Neural cell (in vitro differentiated cells): ENCODE measurements around the gene GOLPH3L. TPM values are rescaled to one million over a fixed set of nuclear protein-coding genes. Genes with fewer than 3 reads are reported as not detected.

ENCODE experiments used
- H2AFZ ChIP-seq: fragments of 200-600, 300-800 bp; sonication (generic), shearing (Covaris generic); 2 replicates; pipeline ENCODE4 v1.6.0; 2014; ENCODE audit warnings: low read depth, mild to moderate bottlenecking, antibody characterized with exemption, low read length, moderate library complexity
- H3F3A ChIP-seq: fragments of 200-600 bp; shearing (Covaris generic); 2 replicates; pipeline ENCODE4 v1.6.1; 2016; ENCODE audit warnings: mild to moderate bottlenecking, moderate library complexity, mixed read lengths, antibody characterized with exemption, low read length; ENCODE audit not compliant: insufficient read depth, poor library complexity, severe bottlenecking
- H3K27ac ChIP-seq: fragments of 200-600, 300-800 bp; sonication (generic), shearing (Covaris generic); 2 replicates; pipeline ENCODE4 v1.5.1; 2014; ENCODE audit warnings: mild to moderate bottlenecking, low read length, moderate library complexity
- H3K27me3 ChIP-seq: fragments of 300-800, 200-600 bp; sonication (generic), shearing (Covaris generic); 2 replicates; pipeline ENCODE4 v1.6.0; 2014; ENCODE audit warnings: mild to moderate bottlenecking, low read depth, low read length, moderate library complexity; ENCODE audit not compliant: insufficient read depth
- H3K36me3 ChIP-seq: fragments of 300-800, 200-600 bp; sonication (generic), shearing (Covaris generic); 2 replicates; pipeline ENCODE4 v1.5.1; 2014; ENCODE audit warnings: mild to moderate bottlenecking, antibody characterized with exemption, low read length, moderate library complexity; ENCODE audit not compliant: insufficient read depth
- H3K4me2 ChIP-seq: fragments of 300-800, 200-600 bp; sonication (generic), shearing (Covaris generic); 2 replicates; pipeline ENCODE4 v1.6.0; 2014; ENCODE audit warnings: mild to moderate bottlenecking, low read length
- H3K4me3 ChIP-seq: fragments of 300-800, 200-600 bp; sonication (generic), shearing (Covaris generic); 2 replicates; pipeline ENCODE4 v1.5.1; 2014; ENCODE audit warnings: mild to moderate bottlenecking, low read length, moderate library complexity
- H3K79me2 ChIP-seq: fragments of 200-600 bp; shearing (Covaris generic); replicated peaks from 2 replicates; pipeline ENCODE4 v1.6.0; 2014; ENCODE audit warnings: mild to moderate bottlenecking, low read length, moderate library complexity; ENCODE audit not compliant: insufficient read depth
- H3K9ac ChIP-seq: fragments of 300-800, 200-600 bp; sonication (generic), shearing (Covaris generic); 2 replicates; pipeline ENCODE4 v1.6.1; 2016; ENCODE audit warnings: mild to moderate bottlenecking, low read length, mixed read lengths
- H3K9me2 ChIP-seq: fragments of 200-600 bp; shearing (Covaris generic); 2 replicates; pipeline ENCODE4 v1.6.1; 2016; ENCODE audit warnings: mild to moderate bottlenecking, low read length, mixed read lengths; ENCODE audit not compliant: insufficient read depth
- H3K9me3 ChIP-seq: fragments of 200-600, 300-800 bp; sonication (generic), shearing (Covaris generic); 2 replicates; pipeline ENCODE4 v1.6.1; 2016; ENCODE audit warnings: mild to moderate bottlenecking, mixed run types, low read length, moderate library complexity, mixed read lengths
- H4K20me1 ChIP-seq: fragments of 200-600 bp; shearing (Covaris generic); 2 replicates; pipeline ENCODE4 v1.6.1; 2016; ENCODE audit warnings: mild to moderate bottlenecking, mixed run types; ENCODE audit not compliant: insufficient read depth
- EP300 ChIP-seq: fragments of 450-650 bp; conservative IDR thresholded peaks from 2 replicates; pipeline ENCODE4 v1.6.1; 2014; ENCODE audit warnings: antibody characterized with exemption, mild to moderate bottlenecking, moderate library complexity; ENCODE audit not compliant: poor library complexity, severe bottlenecking
- EZH2 ChIP-seq: fragments of 200-600, 300-800 bp; shearing (Covaris generic), sonication (generic); IDR thresholded peaks from 2 replicates; pipeline ENCODE4 v1.6.1; 2014; ENCODE audit warnings: antibody characterized with exemption, low read length, borderline replicate concordance, mild to moderate bottlenecking; ENCODE audit not compliant: insufficient read depth, poor library complexity, severe bottlenecking
- MXI1 ChIP-seq: fragments of 450-650 bp; conservative IDR thresholded peaks from 2 replicates; pipeline ENCODE4 v1.6.1; 2014; ENCODE audit warnings: antibody characterized with exemption, mild to moderate bottlenecking; ENCODE audit not compliant: poor library complexity, severe bottlenecking
- POLR2AphosphoS5 ChIP-seq: IDR thresholded peaks from 2 replicates; pipeline ENCODE4 v1.6.1; 2012
- RAD21 ChIP-seq: fragments of 450-650 bp; conservative IDR thresholded peaks from 2 replicates; pipeline ENCODE4 v1.6.1; 2014; ENCODE audit warnings: antibody characterized with exemption, mild to moderate bottlenecking, moderate library complexity
- SMC3 ChIP-seq: fragments of 450-650 bp; conservative IDR thresholded peaks from 2 replicates; pipeline ENCODE4 v1.6.1; 2014; ENCODE audit warnings: antibody characterized with exemption, mild to moderate bottlenecking, moderate library complexity; ENCODE audit not compliant: poor library complexity
- TAF1 ChIP-seq: IDR thresholded peaks from 2 replicates; pipeline ENCODE4 v1.6.1; 2012; ENCODE audit warnings: low read depth
- polyA plus RNA-seq: library from polyadenylated mRNA; depleted of rRNA; stranded (reverse); fragments of >200 nt; gene quantifications from 2 replicates; pipeline ENCODE4 v1.2.3, GENCODE V29; 2014
- TF ChIP-seq, protein P1 (sequence below): IDR thresholded peaks from 2 replicates; pipeline ENCODE4 v1.6.1; 2012; ENCODE audit warnings: borderline replicate concordance
- TF ChIP-seq, protein P2 (sequence below): fragments of 450-650 bp; IDR thresholded peaks from 2 replicates; pipeline ENCODE4 v1.5.1; 2014; ENCODE audit warnings: antibody characterized with exemption, mild to moderate bottlenecking, moderate library complexity; ENCODE audit not compliant: poor library complexity, severe bottlenecking

Gene GOLPH3L
- polyA plus RNA-seq, 1 donor from 2014 or later: 7.0 TPM

DNA sequence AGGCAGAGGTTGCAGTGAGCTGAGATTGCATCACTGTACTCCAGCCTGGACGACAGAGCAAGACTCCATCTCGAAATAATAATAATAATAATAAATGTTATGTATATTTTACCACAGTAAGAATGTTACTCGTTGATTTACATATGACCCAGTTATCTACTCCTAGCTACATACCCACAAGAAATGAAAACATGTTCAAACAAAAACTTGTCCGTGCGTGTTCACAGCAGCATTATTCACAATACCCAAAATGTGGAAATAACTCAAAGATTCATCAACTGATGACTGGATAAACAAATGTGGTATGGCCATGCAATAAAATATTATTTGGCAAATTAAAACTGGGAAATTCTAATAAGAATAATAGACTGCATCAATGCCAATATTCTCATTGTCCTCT is 35.8 kb downstream of the GOLPH3L start:
- no peaks in the 10 kb centered on the region for H3K27me3 ChIP-seq
- no peaks in the 10 kb centered on the region for H4K20me1 ChIP-seq
- H3K9ac ChIP-seq: no peak overlapping the region
- H2AFZ ChIP-seq: no peak overlapping the region
- no peaks in the 10 kb centered on the region for H3K9me3 ChIP-seq
- no peaks in the 10 kb centered on the region for H3K36me3 ChIP-seq
- H3K9me2 ChIP-seq: no peaks in the 10 kb centered on the region
- TF ChIP-seq TAF1 (no peak), POLR2AphosphoS5 (no peak), SMC3 (no peak), MXI1 (no peak), EP300 (no peak), RAD21 (no peak), EZH2 (no peak)
- TF ChIP-seq, protein P1, sequence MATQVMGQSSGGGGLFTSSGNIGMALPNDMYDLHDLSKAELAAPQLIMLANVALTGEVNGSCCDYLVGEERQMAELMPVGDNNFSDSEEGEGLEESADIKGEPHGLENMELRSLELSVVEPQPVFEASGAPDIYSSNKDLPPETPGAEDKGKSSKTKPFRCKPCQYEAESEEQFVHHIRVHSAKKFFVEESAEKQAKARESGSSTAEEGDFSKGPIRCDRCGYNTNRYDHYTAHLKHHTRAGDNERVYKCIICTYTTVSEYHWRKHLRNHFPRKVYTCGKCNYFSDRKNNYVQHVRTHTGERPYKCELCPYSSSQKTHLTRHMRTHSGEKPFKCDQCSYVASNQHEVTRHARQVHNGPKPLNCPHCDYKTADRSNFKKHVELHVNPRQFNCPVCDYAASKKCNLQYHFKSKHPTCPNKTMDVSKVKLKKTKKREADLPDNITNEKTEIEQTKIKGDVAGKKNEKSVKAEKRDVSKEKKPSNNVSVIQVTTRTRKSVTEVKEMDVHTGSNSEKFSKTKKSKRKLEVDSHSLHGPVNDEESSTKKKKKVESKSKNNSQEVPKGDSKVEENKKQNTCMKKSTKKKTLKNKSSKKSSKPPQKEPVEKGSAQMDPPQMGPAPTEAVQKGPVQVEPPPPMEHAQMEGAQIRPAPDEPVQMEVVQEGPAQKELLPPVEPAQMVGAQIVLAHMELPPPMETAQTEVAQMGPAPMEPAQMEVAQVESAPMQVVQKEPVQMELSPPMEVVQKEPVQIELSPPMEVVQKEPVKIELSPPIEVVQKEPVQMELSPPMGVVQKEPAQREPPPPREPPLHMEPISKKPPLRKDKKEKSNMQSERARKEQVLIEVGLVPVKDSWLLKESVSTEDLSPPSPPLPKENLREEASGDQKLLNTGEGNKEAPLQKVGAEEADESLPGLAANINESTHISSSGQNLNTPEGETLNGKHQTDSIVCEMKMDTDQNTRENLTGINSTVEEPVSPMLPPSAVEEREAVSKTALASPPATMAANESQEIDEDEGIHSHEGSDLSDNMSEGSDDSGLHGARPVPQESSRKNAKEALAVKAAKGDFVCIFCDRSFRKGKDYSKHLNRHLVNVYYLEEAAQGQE: no peak
- TF ChIP-seq, protein P2, sequence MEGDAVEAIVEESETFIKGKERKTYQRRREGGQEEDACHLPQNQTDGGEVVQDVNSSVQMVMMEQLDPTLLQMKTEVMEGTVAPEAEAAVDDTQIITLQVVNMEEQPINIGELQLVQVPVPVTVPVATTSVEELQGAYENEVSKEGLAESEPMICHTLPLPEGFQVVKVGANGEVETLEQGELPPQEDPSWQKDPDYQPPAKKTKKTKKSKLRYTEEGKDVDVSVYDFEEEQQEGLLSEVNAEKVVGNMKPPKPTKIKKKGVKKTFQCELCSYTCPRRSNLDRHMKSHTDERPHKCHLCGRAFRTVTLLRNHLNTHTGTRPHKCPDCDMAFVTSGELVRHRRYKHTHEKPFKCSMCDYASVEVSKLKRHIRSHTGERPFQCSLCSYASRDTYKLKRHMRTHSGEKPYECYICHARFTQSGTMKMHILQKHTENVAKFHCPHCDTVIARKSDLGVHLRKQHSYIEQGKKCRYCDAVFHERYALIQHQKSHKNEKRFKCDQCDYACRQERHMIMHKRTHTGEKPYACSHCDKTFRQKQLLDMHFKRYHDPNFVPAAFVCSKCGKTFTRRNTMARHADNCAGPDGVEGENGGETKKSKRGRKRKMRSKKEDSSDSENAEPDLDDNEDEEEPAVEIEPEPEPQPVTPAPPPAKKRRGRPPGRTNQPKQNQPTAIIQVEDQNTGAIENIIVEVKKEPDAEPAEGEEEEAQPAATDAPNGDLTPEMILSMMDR: no peak
- H3K4me2 ChIP-seq: no peak overlapping the region
- H3K79me2 ChIP-seq: no peaks in the 10 kb centered on the region
- H3F3A ChIP-seq: no peaks in the 10 kb centered on the region
- no peak overlapping the region for H3K27ac ChIP-seq
- H3K4me3 ChIP-seq: no peak overlapping the region

DNA sequence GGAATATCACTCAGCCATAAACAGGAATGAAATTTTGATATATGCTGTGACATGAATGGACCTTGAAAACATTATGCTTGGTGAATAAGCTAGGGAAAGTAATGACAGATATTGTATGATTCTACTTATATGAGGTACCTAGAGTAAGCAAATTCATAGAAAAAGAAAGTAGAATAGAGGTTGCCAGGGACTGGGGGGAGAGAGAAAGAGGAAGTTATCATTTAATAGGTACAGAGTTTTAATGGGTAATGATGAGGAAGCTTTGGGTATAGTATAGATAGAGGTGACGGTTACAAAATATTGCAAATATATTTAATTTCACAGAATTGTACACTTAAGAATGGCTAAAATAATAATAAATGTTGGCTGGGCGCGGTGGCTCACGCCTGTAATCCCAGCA is 36.4 kb downstream of the GOLPH3L start:
- no peaks in the 10 kb centered on the region for H3K36me3 ChIP-seq

More for the DNA sequence above, 36.4 kb downstream of the GOLPH3L start:
- Histone ChIP-seq H3K27me3 (no peaks in the 10 kb centered on the region), H3K27ac (no peak overlapping the region), H3K4me2 (no peak overlapping the region), H3F3A (no peaks in the 10 kb centered on the region), H3K79me2 (no peaks in the 10 kb centered on the region), H3K9me3 (no peaks in the 10 kb centered on the region), H3K4me3 (no peak overlapping the region), H3K9me2 (no peaks in the 10 kb centered on the region), H4K20me1 (no peaks in the 10 kb centered on the region), H2AFZ (no peak overlapping the region), H3K9ac (no peak overlapping the region)
- TF ChIP-seq MXI1: no peak
- no peak for TF ChIP-seq RAD21
- no peak for TF ChIP-seq EZH2
- no peak for TF ChIP-seq SMC3
- TF ChIP-seq, protein P2: no peak
- TF ChIP-seq EP300: no peak
- TF ChIP-seq, protein P1: no peak
- TF ChIP-seq POLR2AphosphoS5: no peak
- no peak for TF ChIP-seq TAF1
